Stimulated activated CD4-positive, alpha-beta T cell treated with anti-CD3 and anti-CD28 coated beads, Interleukin-12 subunit alpha, Interleukin-12 subunit beta, amount 100 ng/mL, for 4 hours (primary cell): ENCODE measurements around the gene GALNT13.

Source experiments
- DNase-seq: peaks from one replicate; pipeline ENCODE4 v3.0.0-alpha.2; 2020

Gene GALNT13

DNA sequence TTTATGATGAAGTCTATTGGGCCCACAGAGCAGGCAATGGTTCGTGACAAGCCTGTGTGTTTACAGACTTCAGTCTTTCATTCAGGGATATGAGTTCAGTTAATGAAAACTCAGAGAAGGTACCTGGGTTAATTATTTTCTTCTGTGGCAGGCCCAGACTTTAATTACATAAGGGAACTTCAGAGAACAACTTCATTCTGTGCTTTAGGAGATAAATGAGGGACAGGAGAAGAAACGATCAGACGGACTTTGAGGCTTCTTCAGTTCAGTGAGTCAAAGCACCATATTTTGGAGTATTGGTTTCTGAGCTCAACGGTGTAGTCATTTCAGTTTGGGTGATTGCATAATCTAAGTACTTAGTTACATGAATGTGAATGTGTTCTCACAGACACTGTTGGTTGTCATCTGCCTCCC lies 623.7 kb downstream of the GALNT13 start:
- DNase-seq = no peak

DNA sequence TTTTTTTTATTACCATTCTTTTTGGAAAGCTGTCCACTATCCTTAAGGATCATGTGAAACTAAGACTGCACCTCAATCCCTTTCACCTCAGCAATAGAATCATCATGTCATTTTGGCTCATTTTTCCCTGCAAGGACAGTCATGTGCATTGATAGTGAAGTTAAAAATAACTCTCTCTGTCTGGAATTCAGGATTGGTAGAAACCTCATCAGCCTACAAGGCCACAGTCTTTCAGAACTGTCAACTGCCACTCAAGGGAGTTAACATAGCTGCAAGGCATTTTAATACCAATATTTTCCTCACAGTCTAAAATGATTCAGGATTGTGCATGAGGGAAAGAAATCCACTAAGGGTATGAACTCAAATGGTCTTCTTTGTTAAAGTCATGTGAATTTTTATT lies 625.3 kb downstream of the GALNT13 start:
- DNase-seq = no peak
